Cerebellar cortex (tissue), 1 donor: ENCODE results near the gene C6orf89.
"Not testable (repeated sequence)": the region's sequence is repeated elsewhere in the genome, so short reads cannot be mapped to it uniquely, and the experiment has no call there.

ENCODE experiments used
- DNase-seq: peaks from one replicate; pipeline ENCODE4 v3.0.0-alpha.2; 2015; ENCODE audit warnings: low spot score

C6orf89 gene

DNA sequence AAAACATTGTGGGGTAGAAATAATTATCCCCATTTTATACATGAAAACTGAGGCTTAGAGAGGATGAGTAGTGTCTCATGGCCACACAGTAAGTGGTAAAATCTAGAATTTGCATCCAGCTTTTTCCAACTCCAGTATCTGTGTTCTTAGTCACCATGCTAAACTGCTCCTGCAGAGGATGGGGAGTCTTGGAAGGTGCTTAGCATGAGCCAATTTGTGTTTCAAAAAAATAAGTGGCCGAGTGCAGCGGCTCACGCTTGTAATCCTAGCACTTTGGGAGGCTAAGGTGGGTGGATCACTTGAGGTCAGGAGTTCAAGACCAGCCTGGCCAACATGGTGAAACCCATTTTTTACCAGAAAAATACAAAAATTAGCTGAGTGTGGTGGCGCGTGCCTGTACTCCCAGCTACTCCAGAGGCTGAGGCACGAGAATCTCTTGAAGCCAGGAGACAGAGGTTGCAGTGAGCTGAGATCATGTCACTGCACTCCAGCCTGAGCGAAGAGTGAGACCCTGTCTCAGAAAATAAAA lies 2.4 kb downstream of the C6orf89 start:
- no peak for DNase-seq

DNA sequence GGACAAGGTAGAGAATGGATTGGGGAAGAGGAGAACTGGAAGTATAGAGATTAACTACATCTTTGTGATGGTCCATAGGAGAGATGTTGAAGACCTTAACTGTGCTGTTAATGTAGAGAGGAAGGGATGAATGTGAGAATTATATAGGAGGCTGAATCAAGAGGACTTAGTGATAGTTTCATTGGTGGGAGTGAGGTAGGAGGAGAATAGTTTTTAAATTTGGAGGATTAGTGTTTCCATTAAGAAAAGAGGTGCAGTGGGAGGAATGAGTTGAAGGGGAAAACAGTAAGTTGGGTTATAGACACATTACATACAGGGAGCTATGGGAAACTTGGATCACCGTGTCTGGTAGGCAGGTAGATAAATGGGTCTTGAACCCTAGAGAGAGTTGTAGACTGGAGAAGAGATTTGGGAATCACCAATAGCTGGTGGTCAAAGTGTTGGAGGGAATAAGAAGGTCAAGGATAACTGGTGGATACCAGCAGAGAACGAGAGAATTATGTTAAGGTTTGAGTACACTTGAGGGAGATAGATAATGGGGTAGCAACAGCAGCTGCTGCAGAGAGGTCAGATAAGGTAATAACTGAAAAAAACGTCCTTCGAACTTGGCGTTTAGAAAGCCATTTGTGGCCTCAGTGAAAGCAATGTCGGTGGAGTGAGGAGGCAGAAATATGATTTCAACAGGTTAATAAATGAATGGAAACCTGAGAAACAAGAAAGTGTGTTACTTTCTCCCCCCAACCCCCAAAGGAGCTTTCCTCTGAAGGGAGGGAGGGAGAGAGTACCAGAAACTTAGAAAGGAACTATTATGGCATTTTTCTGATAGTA lies 3.1 kb downstream of the C6orf89 start:
- DNase-seq: no peak

DNA sequence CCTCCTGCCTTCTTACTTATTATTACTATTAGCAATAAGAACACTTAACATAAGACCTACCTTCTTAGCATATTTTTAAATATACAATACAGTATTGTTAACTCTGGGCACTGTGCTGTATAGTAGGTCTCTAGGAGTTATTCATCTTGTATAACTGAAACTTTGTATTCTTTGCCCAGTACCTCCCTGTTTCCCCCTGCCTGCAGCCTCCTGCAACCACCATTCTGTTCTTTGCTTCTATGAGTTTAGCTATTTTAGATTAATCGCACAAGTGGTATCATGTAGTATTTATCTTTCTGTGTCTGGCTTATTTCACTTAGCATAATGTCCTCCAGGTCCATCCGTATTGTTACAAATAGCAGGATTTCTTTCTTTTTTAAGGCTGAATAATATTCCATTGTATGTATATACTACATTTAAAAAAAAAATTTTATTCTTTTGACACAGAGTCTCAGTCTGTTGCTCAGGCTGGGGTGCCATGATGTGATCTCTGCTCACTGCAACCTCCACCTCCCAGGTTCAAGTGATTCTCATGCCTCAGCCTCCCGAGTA lies 4.4 kb downstream of the C6orf89 start:
- DNase-seq: no peak

DNA sequence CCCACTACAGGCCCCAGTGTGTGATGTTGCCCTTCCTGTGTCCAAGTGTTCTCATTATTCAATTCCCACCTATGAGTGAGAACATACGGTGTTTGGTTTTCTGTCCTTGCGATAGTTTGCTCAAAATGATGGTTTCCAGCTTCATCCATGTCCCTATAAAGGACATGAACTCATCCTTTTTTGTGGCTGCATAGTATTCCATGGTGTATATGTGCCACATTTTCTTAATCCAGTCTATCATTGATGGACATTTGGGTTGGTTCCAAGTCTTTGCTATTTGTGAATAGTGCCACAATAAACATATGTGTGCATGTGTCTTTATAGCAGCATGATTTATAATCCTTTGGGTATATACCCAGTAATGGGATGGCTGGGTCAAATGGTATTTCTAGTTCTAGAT lies 5.4 kb downstream of the C6orf89 start:
- DNase-seq: not testable (repeated sequence)

GRCh38 chr6:36893976-36894932 lies 8.5 kb downstream of the C6orf89 start:
- DNase-seq: no peak

GRCh38 chr6:36897609-36898008 lies 11.9 kb downstream of the C6orf89 start:
- DNase-seq: no peak

GRCh38 chr6:36904114-36904513 lies 18.4 kb downstream of the C6orf89 start:
- DNase-seq: no peak

GRCh38 chr6:36904851-36905393 lies 19.2 kb downstream of the C6orf89 start:
- no peak for DNase-seq

DNA sequence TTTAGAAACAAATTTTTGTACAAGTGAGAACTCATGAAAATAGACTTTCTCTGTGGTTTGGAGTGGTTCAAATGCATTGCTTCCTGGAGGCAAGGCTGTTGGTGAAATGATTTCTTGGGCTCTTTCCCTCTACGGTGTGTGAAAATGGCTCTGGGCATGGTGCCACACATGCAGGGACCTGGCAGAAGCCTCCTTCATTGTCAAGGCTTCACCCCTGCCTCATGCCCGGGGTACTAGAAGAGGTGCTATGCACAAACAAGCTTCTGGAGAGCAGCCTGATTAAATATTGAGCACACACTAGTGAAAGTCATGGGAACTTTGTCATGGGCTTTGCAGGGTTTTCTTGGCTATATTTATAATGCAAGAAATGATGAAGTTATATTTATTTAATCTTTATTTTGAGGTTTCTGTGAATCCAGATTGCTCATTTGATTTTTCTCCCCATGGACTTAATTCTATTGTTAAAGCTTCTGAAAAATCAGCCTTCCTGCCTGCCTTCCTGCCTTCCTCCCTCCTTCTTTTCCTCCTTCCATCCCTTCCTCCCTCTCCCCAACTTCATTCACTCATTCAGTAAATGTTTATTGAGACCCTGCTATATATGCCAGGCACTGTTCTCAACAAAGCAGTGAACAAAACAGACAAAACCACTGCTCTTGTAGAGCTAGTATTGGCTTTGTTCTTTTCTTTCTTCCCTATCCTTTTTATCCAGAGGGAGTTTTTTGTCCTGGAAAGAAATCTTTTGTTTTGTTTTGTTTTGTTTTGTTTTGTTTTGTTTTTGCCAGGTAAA lies 21.0 kb downstream of the C6orf89 start:
- peak; percentile 86 for DNase-seq

- peak; percentile 47 for DNase-seq
Observed at GRCh38 chr6:36907781-36908180, 22.0 kb downstream of the C6orf89 start.

- no peak for DNase-seq
Observed at GRCh38 chr6:36908747-36909146, 23.0 kb downstream of the C6orf89 start.

- DNase-seq: no peak
Observed at GRCh38 chr6:36912030-36912454, 26.3 kb downstream of the C6orf89 start.

DNA sequence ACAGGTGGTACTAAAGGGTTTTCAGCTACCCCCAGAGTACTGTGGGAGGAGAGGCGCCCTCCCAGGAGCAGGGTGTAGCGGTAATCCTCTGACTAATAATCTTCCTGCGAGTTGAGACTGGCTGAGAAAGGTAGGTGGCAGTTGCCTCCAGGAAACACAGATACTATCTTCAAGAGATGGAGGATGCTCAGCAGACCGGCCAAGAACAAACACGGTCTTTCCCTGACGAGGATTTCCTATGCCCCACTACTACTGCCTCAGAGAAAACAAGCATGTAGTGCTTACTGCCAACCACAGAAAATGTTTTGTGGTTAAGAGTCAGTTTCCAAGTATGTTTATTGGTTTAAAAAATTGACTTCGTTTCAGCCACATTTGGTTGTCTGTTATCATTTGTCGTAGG lies 26.8 kb downstream of the C6orf89 start:
- DNase-seq: no peak

- no peak for DNase-seq
Observed at GRCh38 chr6:36913082-36913481, 27.3 kb downstream of the C6orf89 start.

- no peak for DNase-seq
Observed at GRCh38 chr6:36914227-36914794, 28.6 kb downstream of the C6orf89 start.

DNA sequence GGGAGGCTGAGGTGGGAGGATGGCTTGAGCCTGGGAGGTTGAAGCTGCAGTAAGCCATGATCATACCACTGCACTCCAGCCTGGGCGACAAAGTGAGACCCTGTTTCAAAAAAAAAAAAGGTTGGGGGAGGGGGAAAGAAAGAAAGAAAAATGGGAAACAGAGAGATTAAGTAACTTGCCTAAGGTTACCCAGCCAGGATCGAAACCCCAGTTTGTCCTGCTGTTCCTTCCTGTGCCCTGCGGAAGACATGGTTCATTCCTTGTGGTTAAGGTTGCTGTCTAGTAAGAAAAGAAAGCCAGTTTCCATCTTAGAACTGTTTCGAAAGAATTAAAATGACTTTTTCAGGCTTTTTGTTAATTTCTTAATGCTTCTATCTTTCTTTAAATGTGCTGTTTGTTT lies 29.8 kb downstream of the C6orf89 start:
- DNase-seq: no peak

DNA sequence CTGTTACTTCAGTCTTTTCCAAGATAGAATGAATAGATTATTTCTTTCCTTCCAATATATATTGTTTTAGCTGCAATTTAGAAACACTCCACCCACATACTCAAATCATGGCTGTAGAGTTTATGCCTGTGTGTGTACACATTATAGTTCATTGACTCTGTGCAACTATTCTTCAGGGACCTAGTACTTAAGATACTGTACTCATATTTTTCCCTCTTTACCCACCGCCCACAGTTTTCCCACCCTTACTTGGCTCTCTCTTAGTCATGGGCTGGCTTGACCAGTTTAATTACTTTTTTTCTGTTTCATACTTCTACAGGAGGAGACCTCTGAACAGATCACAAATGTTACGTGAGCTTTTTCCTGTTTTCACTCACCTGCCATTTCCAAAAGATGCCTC lies 30.4 kb downstream of the C6orf89 start:
- no peak for DNase-seq

DNA sequence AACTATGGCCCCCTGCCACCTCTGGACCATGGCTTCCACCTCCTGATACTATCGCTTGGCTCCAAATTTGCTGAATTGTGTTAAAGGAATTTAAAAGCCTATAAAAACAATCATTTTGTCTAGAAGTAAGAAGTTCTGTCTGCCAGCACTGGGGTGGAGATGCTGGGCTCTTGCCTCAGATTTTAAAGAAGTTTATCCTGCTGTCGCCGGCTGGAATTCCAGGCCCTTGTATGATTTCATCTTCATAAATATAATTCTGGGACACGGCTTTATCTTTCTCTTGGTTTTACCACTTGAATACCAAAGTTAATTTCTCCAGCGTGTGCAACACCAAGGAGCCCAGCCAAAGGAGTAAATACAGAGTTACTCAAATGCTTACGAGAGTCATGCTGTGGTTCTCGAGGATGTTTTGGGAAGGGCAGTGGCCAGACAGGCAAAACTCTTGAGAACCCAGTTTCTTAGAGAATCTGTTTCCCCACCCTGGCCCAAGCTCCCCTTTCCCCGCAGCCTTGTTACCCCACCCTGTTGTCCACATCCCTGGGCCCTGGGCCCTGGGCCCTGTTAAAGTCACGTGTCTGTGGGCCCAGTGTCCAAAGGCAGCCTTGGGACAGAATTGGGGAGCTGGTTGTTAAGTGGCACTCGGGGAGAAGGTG lies 31.9 kb downstream of the C6orf89 start:
- no peak for DNase-seq

DNA sequence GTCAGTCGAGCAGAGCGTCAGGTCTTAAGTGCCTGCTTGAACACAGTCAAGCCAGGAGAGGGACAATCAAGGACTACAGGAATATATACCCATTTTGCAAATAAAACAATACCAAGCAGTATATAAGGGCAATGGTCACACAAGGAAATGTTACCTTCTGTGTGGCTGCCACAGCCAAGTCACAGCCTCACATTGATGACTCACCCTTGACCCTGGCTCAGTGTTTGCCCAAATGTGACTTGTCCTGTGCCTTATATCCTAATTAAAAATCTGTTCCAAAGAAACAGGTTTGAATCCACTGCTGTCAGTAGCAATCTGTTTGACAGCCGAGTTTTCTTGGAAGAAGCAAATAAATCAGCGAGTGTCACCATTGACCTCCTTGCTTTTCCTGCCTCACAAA lies 34.3 kb downstream of the C6orf89 start:
- no peak for DNase-seq

DNA sequence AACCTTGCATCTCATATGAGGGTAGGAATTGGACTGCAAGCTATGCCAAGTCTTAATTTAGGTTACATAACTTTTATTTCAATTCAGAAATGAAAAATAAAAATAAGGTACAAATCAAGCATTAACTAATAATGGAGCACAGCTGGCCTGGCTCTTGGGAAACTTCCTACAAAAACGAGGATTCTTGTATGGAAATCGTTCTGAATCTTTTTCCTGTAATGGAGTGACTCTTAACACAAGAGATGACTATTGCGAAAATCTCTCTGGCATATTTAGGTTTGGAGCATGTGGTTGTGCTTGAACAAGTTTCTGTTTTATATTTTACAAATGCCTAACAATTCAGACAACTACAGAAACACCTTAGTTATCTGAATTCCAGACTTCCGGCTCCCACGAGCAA lies 34.8 kb downstream of the C6orf89 start:
- DNase-seq: no peak
